Thyroid gland (tissue), 4 donors: ENCODE data around the gene DNM2.

Source experiments
- POLR2A ChIP-seq, 2 donors: fragments of 450-650 bp; IDR thresholded peaks; one replicate each; pipeline ENCODE4 v1.6.1; 2017; ENCODE audit warnings: antibody characterized with exemption in 2 of 2, mild to moderate bottlenecking in 2 of 2, moderate library complexity in 1 of 2
- TF ChIP-seq, protein P1 (sequence below), 6 experiments: fragments of 200-600 bp in 3 of 6; fragments of 450-650 bp in 3 of 6; sonication (generic) in 3 of 6; IDR thresholded peaks; one replicate each; pipeline ENCODE4 v1.5.1; 2016 to 2019; ENCODE audit warnings: antibody characterized with exemption in 6 of 6, mild to moderate bottlenecking in 2 of 6, inconsistent platforms in 1 of 6, moderate library complexity in 1 of 6

DNA sequence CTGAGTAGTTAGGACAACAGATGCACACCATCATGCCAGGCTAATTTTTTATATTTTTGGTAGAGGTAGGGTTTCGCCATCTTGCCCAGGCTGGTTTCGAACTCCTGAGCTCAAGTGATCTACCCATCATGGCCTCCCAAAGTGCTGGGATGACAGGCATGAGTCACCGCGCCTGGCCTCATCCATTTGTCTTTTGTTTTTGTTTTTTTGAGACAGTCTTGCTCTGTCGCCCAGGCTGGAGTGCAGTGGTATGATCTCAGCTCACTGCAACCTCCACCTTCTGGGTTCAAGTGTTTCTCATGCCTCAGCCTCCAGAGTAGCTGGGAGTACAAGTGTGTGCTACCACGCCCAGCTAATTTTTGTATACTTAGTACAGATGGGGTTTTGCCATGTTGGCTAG is 57.0 kb downstream of the DNM2 start:
- TF ChIP-seq POLR2A (IDR thresholded peaks at IDR 0.05) = no peak
- TF ChIP-seq, protein P1, sequence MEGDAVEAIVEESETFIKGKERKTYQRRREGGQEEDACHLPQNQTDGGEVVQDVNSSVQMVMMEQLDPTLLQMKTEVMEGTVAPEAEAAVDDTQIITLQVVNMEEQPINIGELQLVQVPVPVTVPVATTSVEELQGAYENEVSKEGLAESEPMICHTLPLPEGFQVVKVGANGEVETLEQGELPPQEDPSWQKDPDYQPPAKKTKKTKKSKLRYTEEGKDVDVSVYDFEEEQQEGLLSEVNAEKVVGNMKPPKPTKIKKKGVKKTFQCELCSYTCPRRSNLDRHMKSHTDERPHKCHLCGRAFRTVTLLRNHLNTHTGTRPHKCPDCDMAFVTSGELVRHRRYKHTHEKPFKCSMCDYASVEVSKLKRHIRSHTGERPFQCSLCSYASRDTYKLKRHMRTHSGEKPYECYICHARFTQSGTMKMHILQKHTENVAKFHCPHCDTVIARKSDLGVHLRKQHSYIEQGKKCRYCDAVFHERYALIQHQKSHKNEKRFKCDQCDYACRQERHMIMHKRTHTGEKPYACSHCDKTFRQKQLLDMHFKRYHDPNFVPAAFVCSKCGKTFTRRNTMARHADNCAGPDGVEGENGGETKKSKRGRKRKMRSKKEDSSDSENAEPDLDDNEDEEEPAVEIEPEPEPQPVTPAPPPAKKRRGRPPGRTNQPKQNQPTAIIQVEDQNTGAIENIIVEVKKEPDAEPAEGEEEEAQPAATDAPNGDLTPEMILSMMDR (IDR thresholded peaks at IDR 0.05) = no peak
